GM21528 (cell line): ENCODE measurements around the gene TMEM116.
"Not testable (repeated sequence)": the region's sequence is repeated elsewhere in the genome, so short reads cannot be mapped to it uniquely, and the experiment has no call there.

ENCODE experiments used
- ATAC-seq: cut with Tn5 transposase; IDR thresholded peaks from one replicate; pipeline ENCODE4 v1.9.1; 2021; ENCODE audit warnings: mild to moderate bottlenecking, moderate library complexity; ENCODE audit not compliant: unreplicated experiment, low FRiP score

The TMEM116 gene

GRCh38 chr12:111980598-111980997, 32.4 kb downstream of the TMEM116 start:
- no peak for ATAC-seq

GRCh38 chr12:111978545-111978944, 34.4 kb downstream of the TMEM116 start:
- no peak for ATAC-seq

GRCh38 chr12:111976860-111977259, 36.1 kb downstream of the TMEM116 start:
- no peak for ATAC-seq

GRCh38 chr12:111976291-111976690, 36.7 kb downstream of the TMEM116 start:
- ATAC-seq: no peak

GRCh38 chr12:111975161-111975931, 37.6 kb downstream of the TMEM116 start:
- no peak for ATAC-seq

- no peak for ATAC-seq
Measured at GRCh38 chr12:111971800-111972199, 41.2 kb downstream of the TMEM116 start.

- ATAC-seq: no peak
Measured at GRCh38 chr12:111964935-111965334, 48.0 kb downstream of the TMEM116 start.

GRCh38 chr12:111959518-111959917, 53.4 kb downstream of the TMEM116 start:
- not testable (repeated sequence) for ATAC-seq

- ATAC-seq: not testable (repeated sequence)
Measured at GRCh38 chr12:111957224-111957623, 55.7 kb downstream of the TMEM116 start.

- ATAC-seq: no peak
Measured at GRCh38 chr12:111954969-111955368, 58.0 kb downstream of the TMEM116 start.

- no peak for ATAC-seq
Measured at GRCh38 chr12:111953455-111953854, 59.5 kb downstream of the TMEM116 start.

GRCh38 chr12:111952084-111952787, 60.7 kb downstream of the TMEM116 start:
- not testable (repeated sequence) for ATAC-seq

GRCh38 chr12:111950961-111951676, 61.8 kb downstream of the TMEM116 start:
- not testable (repeated sequence) for ATAC-seq

GRCh38 chr12:111943929-111944328, 69.0 kb downstream of the TMEM116 start:
- ATAC-seq: no peak

- no peak for ATAC-seq
Measured at GRCh38 chr12:111942557-111942956, 70.4 kb downstream of the TMEM116 start.

GRCh38 chr12:111937429-111937828, 75.5 kb downstream of the TMEM116 start:
- ATAC-seq: no peak

GRCh38 chr12:111936869-111937268, 76.1 kb downstream of the TMEM116 start:
- ATAC-seq: no peak

- no peak for ATAC-seq
Measured at GRCh38 chr12:111932241-111932640, 80.7 kb downstream of the TMEM116 start.

- no peak for ATAC-seq
Measured at GRCh38 chr12:111927346-111927745, 85.6 kb downstream of the TMEM116 start.

GRCh38 chr12:111926631-111927030, 86.3 kb downstream of the TMEM116 start:
- ATAC-seq: no peak

- no peak for ATAC-seq
Measured at GRCh38 chr12:111925171-111925570, 87.8 kb downstream of the TMEM116 start.
